Skin of body (tissue), 2 donors: ENCODE measurements around the gene HSPG2. TPM values are rescaled to one million over a fixed set of nuclear protein-coding genes. Genes with fewer than 3 reads are reported as not detected.

ENCODE experiments used
- DNase-seq: peaks from one replicate; lab custom pipeline; 2025; lab: John Stamatoyannopoulos, UW
- total RNA-seq: library from RNA; depleted of rRNA; stranded (reverse); fragments of >200 nt; gene quantifications from one replicate; pipeline ENCODE4 v1.2.3, GENCODE V29; 2014

HSPG2 gene
- total RNA-seq, 1 donor from 2014 or later, result 121 TPM

DNA sequence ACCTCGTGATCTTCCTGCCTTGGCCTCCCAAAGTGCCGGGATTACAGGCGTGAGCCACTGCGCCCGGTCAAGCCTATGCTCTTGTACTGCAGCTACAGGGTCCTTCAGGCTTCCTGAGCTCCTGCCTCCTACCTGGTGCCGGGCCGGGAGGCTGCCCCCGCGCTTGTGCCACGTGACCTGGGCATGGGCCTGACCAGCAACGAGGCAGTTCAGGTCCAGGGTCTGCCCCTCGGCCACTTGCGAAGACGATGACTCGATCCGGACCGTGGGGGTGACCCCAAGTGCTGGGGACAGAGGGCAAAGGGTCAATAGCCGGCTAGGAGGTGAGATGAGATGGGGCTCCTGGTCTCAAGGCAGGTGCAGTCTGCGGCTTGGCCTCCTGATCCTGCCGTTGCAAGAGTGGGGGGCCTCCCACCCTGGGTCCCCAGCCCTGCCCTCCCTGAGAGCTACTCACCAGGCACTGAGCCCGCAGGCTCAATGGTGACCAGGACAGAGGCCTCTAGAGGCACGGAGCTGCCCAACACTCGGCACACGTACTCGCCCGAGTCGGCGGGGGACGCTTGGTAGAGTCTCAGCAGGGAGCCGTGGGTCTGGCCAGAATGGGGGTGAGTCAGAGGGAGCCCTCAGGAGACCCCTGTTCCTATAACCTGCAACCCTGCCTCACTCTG is 87.1 kb downstream of the HSPG2 start:
- no peak for DNase-seq

DNA sequence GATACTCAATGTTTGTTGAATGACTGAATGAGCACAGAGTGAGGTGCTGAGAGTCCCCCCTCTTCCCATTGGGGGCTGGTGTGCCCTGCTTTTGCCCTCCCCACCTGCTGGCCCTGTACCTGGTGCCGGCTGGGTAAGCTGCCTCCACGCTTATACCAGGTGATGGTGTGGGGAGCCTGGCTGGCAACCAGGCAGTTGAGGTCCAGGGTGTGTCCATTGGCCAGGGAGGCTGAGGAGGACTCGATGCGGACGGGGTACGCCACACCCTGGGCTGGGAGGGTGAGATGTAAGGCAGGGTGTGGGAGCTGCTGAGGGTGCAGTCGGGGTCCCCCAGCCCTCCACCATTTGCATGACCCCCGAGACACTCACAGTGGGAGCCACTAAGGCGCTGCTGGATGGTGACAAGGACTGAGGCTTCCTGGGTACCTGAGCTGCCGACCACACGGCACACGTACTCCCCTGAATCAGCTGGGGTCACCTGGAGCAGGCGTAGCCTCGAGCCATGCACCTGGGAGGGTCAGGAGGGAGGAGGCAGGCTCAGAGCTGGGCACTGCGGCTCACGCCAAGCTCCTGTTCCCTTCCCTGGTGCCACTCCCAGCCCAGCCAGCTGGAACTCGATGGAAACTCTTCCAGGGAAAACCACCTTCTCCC is 88.5 kb downstream of the HSPG2 start:
- no peak for DNase-seq

DNA sequence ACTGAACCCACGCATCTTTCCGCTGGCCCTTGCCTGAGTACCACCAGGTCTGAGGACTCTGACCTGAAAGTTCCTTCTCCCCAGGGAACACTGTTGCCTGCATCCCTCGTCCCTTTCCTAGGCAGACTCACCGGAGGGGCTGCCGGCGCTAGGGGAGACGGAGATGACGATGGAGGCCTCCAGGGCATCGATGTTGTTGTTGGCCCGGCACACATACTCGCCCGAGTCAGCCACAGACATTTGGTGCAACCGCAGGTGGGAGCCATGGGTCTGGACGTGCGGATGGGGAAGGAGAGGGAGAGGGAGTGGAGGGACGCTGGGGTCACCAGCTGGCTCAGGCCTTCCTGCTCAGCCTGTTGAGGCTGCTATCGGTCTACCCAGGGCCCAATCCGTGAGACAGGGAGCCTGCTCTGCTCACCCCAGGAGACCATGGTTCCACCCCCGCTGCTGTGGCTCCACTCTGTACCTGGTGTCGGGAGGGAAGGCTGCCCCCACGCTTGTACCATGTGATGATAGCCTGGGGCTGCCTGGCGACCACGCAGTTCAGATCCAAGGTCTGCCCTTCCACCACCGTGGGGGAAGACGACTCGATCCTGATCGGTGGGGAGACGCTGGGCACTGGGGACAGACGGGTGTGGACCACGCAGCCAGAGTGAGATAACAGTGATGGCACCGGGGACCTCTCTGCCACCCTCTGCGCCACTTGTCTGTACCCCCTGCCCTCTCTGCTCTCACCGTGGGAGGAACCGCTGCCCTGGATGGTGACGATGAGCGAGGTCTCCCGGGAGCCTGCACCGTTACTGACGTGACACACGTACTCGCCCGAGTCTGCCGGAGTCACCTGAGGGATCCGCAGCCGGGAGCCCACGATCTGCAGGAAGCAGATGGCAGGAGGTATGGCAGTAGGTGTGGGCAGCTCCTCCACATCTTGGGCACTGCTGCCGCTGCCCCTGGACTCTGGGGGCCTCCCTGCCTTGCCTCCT is 89.6 kb downstream of the HSPG2 start:
- DNase-seq, result no peak

DNA sequence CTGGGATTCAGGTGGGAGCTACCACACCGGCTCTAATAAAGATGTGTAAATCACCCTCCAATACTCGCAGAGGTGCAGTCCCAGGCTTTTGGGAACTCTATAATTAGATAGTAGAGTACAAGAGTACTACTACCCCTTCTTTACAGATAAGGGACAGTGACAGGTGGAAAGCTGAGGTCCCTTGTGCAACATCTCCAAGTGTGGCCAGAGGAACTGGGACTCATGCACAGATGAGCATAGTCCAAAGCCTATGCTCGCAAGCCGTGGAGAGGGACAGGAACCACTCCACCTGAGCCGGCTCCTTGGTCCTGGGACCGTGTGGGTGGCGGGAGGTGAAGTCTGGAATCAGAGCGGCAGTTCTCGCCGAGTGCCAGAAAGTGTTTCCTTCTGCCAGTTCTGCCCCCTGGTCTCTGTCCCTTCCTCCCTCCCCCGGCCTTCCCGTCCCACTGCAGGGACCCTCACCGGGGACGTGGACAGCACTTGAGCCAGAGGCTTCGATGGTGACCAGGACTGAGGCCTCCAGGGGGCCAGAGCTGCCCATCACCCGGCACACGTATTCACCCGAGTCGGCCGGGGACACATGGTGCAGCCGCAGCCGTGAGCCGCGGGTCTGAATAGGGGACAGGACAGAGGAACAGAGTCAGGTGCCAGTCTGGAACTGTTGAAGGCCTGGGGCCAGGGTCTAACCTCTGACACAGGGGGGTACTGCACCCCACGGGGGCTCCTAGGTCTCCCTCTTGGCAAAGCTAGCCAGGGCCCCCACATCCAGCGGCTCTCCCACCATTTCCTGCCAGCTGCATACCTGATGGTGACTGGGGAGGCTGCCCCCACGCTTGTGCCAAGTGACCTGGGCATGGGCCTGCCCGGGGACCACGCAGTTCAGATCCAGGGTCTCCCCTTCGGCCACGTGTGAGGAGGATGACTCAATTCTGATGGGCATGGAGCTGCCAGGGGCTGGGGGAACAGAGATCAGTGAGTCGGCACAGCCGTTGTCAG is 91.2 kb downstream of the HSPG2 start:
- no peak for DNase-seq

DNA sequence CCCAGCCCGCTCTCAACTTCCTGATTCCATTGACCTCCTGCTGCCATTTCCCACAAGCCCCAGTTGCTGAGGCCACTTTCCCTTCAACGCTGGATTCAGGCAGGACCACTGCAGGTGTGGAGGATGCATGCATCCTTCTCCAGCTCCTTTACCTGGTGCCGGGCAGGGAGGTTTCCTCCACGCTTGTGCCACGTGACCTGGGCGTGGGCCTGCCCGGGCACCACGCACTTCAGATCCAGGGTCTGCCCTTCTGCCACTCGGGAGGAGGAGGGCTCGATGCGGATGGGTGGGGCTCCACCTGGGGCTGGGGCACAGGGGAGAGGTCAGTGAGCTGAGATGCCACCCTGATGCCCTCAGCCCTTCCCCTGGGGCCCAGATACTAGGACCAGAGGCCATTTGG is 93.1 kb downstream of the HSPG2 start:
- no peak for DNase-seq

DNA sequence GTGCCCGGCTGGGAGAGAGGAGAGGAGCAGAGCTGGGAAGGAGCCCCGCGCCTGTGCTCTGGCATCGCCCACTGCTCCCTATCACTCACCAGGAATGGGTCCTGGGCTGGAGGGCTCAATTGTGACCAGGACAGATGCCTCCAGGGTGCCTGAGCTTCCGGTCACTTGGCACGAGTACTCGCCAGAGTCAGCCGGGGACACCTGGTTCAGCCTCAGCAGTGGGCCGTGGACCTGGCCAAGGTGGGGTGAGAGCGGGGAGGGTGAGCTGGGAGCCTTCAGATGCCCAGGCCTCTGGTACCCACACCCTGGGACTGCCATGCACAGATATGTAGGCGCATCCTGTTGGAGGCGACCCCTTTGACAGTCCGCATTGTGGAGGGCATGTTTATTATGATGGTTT is 93.9 kb downstream of the HSPG2 start:
- no peak for DNase-seq

DNA sequence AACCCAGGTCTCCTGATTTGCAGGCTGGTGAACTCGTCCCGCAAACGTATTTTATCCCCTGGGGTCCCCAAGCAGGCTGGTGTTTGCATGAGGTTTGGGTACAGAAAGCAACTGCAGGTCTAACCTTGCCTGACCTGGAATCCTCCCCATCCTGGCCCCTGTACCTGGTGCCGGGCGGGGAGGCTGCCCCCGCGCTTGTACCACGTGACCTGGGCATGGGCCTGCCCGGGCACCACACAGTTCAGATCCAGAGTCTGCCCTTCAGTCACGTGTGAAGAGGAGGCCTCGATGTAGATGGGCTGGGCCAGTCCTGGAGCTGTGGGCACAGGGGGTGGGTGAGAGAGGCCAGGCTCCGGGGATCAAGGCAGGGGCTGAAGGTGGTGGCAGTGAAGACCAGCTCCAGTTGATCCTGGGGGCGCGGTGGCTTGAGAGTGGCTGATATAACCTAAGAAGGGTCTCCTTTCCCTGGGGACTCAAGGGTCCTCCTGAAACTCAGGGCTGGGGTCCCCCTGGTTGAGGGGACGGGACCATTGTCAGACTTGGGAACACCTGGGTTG is 94.4 kb downstream of the HSPG2 start:
- no peak for DNase-seq

DNA sequence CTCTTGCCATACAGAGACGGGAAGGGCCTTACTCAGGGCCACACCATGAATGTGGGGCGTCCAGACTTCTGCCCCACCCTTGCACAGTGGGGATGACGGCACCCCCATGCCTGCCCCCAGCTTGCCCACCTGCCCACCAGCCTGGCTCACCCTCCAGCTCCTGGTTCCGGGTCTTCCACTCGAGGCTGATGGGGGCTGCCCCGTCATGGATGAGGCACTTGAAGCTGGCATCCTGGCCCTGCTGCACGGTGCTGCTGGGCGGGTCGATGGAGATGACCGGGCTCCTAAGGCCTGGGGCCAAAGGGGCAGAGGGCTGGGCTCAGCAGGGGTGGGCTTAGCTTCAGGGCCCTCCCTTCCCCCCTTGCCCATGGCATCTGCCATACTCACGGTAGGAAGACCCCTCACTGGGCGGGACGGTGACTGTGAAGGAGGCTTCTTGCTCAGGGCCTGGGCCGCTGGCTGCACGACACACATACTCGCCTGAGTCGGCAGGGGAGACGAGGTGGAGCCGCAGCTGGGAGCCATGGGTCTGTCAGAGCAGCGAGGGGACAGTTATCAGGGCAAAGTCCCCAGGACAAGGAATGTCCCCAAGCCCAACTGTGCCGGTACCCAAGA is 95.2 kb downstream of the HSPG2 start:
- no peak for DNase-seq

DNA sequence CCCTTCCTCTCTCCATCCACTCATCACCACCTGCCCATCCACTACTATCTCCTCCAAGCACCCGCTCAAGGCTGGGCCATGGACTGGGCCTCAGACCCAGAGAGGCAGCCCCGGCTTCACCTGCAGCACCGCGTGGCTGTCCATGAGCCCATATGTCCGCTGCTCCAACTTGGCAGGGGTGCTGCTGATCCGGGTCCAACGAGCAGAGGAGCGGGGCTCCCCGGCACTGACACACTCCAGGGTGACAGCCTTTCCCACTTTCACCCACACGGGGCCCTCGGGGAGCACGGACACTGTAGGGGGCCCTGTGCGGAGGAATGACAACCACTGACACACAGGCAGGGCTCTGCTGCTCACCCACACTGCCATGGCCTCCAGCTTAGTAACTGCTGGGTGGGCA is 96.1 kb downstream of the HSPG2 start:
- no peak for DNase-seq

DNA sequence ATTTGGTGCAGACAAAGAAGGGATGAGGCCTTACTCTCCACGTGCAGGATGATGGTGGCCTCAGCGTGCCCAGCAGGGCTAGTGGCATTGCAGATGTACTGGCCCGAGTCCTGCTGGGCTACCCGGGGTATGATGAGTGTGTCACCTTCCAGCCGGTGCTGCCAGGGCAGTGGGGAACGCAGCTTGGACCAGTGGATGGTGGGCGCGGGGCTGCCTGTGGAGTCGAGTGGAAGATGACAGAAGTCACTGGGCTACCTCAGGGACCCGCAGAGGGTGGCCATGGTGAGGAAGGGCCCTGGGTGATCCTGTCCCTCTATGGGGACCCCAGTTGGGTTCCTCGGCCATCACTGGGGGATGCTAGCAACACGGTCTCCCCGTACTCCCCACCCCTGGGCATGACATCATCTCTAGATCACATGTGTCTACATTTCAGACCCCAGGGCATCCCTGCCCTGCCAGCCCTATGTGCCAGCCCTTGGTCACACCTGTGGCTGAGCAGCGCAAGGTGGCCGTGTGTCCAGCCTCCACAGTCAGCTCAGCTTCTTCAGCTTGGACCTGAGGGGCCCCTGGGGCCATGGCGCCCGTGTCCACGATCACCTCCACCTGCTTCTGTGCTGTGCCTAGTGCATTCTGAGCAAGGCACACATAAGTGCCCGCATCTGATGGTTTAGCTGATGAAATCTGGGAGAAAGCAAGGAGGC is 97.6 kb downstream of the HSPG2 start:
- no peak for DNase-seq

DNA sequence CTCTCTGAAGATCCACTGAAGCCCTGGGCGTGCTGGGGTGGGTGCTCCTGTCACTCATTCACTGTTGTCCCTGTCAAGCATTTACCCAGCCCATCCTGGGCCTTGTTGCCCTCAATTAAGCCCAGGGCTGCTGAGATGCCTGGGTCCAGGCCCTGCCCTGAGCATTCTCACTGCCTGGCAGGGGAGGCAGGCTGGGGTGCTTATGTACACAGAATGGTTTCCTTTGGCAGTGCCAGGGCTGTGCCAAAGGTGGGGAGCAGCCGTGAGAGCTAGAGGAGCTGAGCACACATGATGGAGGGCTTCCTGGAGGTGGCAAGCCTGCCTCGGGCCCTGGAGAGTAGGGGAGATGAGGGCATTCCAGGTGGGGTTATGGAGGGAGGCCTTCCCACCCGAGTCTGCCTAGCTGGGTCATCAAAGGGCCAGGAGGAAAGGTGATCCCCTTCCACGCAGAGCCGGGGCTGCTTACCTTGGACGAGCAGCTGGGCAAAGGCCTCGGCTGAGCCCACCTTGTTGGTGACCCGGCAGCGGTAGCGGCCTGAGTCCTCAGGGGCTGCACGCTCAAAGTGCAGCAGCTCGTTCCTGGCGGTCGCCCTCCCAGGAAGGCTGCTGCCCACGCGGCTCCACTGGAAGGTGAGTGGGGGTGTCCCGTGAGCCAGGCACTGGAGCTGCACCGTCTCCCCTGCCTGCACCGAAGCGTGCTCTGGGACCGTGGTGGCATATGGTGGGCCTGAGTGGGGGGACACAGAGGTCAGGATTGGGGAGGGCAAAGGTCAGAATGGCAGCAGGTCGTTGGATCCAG is 98.6 kb downstream of the HSPG2 start:
- no peak for DNase-seq

DNA sequence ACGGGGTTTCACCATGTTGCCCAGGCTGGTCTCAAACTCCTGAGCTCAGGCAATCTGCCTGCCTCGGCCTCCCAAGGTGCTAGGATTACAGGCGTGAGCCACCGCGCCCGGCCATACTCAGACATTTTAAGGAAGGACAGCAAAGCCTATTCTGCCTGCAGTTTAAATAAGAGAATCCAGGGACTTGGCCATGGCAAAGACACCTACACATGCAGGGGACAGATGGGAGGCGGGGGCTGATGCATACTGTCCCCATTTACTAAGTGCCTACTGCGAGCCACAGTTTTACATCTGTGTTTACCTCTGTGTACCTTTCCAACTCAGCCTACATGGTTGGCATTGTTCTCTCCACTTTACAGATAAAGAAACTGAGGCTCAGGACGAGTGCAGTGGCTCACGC is 99.6 kb downstream of the HSPG2 start:
- DNase-seq, result no peak

DNA sequence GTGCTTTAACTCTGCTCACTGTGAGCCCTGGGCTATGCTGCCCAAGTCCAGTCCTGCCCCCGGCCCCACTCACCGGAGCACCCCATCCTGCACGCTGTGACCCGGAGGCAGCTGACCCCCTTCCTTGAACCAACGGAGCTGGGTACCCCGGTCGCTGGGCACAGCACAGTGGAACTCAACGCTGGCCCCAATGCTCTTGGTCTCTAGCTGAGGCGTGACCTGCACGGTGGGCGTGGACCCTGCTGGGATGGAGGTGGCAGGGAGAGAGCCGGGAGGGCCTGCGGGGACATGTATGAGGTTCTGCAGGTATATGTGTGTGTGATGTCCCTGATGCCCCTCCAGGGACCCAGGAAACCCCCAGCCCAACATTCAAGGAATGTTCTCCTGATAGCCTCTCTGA is 100.4 kb downstream of the HSPG2 start:
- DNase-seq, result no peak

DNA sequence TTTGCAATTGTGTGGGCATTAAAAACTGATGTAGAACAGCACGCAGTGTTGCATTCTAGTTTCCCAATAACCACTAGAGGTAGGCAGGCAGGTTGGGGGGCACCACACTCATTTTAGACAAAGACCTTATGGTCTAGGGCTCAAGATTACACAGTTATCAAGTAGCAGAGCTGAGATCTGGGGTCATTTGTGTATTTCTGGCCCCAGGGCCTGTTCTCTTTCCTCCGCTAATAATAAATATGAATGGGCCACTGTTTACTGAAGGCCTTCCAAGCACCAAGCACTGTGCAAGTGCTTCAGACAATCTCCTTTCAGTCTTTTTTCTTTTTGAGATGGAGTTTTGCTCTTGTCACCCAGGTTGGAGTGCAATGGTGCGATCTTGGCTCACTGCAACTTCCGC is 101.1 kb downstream of the HSPG2 start:
- DNase-seq, result peak; percentile 2

DNA sequence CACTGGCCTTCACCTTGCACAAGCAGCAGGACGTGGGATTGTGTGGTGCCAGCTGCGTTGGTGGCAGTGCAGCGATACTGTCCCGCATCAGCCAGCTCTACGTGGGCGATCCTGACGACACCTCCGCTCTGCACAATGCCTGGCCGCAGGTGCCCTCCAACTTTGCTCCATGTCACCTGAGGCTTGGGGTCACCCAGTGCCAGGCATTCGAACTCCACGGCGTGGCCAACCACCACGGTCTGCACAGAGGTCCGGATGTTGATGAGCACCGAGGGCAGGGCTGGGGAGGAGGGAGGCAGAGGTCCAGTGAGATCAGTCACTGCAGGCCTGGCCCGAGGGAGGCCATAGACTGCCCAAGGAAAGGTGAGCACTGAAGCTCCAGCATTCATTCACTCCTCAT is 102.4 kb downstream of the HSPG2 start:
- no peak for DNase-seq

DNA sequence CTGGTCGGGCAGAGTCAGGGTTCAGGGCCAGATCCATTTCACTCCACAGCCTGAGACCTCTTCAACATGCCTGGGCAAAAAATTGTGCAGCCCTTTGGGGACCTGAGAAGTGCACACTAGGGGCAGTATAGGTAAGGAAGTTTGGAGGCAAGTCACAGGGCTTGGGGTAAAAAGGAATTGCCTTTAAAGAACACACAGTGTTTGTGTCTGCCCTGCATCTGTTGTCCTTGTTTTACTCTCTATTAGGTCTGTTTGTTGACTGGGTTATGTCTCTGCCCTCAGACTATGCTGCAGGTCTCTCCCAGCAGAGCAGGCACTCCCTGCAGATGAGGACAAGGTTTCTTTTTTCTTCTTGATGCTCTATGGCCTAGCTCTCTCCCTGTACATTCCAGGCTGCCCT is 103.0 kb downstream of the HSPG2 start:
- no peak for DNase-seq

DNA sequence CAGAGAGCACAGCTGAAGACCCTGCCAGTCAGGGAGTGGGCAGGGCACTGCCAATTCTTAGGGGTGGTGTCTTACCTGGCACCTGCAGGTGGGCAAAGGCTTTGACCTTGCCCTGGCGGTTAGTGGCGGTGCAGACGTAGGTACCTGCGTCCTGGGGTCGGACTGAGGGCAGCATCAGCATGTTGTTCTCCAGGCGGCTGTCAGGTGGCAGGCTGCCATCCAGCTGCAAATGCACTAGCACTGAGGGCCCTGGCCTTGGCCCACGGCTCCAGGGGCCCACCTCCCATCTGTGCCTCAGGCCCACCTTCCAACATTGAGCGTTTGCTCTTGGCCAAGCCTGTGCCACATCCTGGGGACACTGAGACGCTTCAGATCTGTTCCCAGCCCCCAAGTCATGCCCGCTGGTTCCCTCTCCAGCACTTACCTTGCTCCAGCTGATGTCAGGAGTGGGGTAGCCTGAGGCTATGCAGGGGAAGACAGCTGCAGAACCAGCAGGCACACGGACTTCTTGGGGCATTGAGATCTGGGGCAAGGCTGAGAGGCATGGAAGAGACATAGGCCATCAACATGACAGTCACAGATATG is 103.6 kb downstream of the HSPG2 start:
- DNase-seq, result no peak

DNA sequence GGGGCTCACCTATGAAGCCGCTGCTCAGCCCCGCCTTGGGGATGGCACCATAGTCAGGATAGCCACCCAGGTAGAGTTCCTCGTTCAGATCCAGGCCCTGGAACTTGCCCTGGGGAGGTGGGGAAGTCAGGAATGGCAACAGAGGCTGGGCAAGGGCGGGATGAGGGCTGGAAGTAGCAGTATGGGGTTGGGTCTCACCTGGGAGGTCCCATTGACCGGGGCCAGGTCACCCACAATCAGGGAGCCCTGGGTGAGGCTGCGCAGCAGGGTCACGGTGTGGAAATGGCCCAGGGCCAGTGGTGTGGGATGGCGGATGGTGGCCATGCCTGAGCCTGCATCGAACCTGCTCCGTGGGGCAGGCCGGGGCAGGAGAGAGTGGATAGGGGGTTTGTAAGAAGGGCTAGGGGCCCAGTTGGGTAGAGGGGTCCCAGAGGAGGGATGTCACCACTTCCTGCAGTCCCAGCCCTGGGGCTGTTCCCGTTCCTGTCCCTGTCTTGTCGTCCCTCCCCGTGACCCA is 105.6 kb downstream of the HSPG2 start:
- DNase-seq, result no peak
